Endodermal cell (in vitro differentiated cells): ENCODE measurements around the gene GIMAP6. TPM values are rescaled to one million over a fixed set of nuclear protein-coding genes. Genes with fewer than 3 reads are reported as not detected.
"Not testable (repeated sequence)": the region's sequence is repeated elsewhere in the genome, so short reads cannot be mapped to it uniquely, and the experiment has no call there.

Experiments
- DNase-seq: peaks from one replicate; pipeline ENCODE4 v3.0.0-alpha.2; 2017
- H3K27ac ChIP-seq: 2 replicates; pipeline ENCODE4 v1.5.1; 2013; ENCODE audit warnings: mild to moderate bottlenecking, low read depth, low read length, moderate library complexity
- H3K27me3 ChIP-seq: 2 replicates; pipeline ENCODE4 v1.6.1; 2013; ENCODE audit warnings: mild to moderate bottlenecking, low read length, moderate library complexity; ENCODE audit not compliant: insufficient read depth, control insufficient read depth, poor library complexity, severe bottlenecking
- H3K36me3 ChIP-seq: 2 replicates; pipeline ENCODE4 v1.7.0; 2013; ENCODE audit warnings: mild to moderate bottlenecking, low read length, moderate library complexity; ENCODE audit not compliant: control insufficient read depth, insufficient read depth
- H3K4me1 ChIP-seq: one replicate; pipeline ENCODE4 v1.7.0; 2013; ENCODE audit warnings: low read length; ENCODE audit not compliant: control insufficient read depth, insufficient read depth
- H3K4me3 ChIP-seq: 2 replicates; pipeline ENCODE4 v1.5.1; 2013; ENCODE audit warnings: mild to moderate bottlenecking, low read length, moderate library complexity
- H3K9ac ChIP-seq: 2 replicates; pipeline ENCODE4 v1.6.1; 2013; ENCODE audit warnings: mild to moderate bottlenecking, low read length, moderate library complexity; ENCODE audit not compliant: poor library complexity, severe bottlenecking; ENCODE audit errors: extremely low read depth
- H3K9me3 ChIP-seq: 2 replicates; pipeline ENCODE4 v1.6.1; 2013; ENCODE audit warnings: mild to moderate bottlenecking, low read length, moderate library complexity; ENCODE audit not compliant: control insufficient read depth
- H3K27ac Mint-ChIP-seq: 2 replicates; pipeline ENCODE4 v1.8.0; 2020; ENCODE audit warnings: mixed read lengths
- H3K27me3 Mint-ChIP-seq: 2 replicates; pipeline ENCODE4 v1.8.0; 2021; ENCODE audit warnings: mild to moderate bottlenecking, mixed read lengths; ENCODE audit not compliant: insufficient read depth
- H3K36me3 Mint-ChIP-seq: 2 replicates; pipeline ENCODE4 v1.8.0; 2020; ENCODE audit warnings: low read depth, mixed read lengths
- H3K4me1 Mint-ChIP-seq: 2 replicates; pipeline ENCODE4 v1.8.0; 2020; ENCODE audit warnings: mixed read lengths
- H3K4me3 Mint-ChIP-seq: 2 replicates; pipeline ENCODE4 v1.8.0; 2020; ENCODE audit warnings: mild to moderate bottlenecking, moderate library complexity, mixed read lengths
- H3K9me3 Mint-ChIP-seq: 2 replicates; pipeline ENCODE4 v1.8.0; 2020; ENCODE audit warnings: mild to moderate bottlenecking, mixed read lengths
- WGBS, 2 experiments: methylation state at CpG; one replicate each; pipeline versions ENCODE4 v1.1.5 to v1.1.7; 2013; ENCODE audit warnings: missing lambda C conversion rate in 2 of 2, mixed read lengths in 1 of 2; ENCODE audit not compliant: insufficient coverage in 1 of 2, insufficient read length in 1 of 2; 5-methylcytosine and 5-hydroxymethylcytosine counted together
- total RNA-seq, 2 donors: library from RNA; stranded (reverse); fragmentation: NEBNext Ultra II Directional in 1 of 2; extraction: Animal tissue kit (Norgen Biotek cat#: 25700) in 1 of 2; gene quantifications; 2 replicates in 1 of 2; 3 replicates in 1 of 2; pipeline ENCODE4 v1.2.1, GENCODE V29; 2021
- TF ChIP-seq, protein P1 (sequence below): fragments of 200-600 bp; sonication (generic); conservative IDR thresholded peaks from 2 replicates; pipeline ENCODE4 v1.5.0; 2021; ENCODE audit warnings: antibody characterized with exemption, mild to moderate bottlenecking

GIMAP6 gene
- total RNA-seq, 2 donors from 2014 or later: not detected

DNA sequence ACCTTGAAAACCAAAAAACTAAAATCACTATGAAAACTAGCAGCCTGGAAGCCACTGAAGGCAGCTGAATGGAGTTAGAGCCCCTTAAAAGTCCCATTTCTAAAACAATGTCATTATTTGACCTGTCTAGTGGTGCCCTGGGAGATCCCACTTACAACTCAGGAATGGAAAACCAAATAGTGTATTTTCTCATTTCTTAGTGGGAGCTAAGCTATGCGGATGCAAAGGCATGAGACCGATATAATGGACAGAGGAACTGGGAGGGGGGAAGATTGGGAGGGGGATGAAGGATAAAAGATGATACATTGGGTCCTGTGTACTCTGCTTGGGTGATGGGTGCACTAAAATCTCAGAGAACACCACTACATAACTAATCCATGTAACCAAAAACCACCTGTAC, 43.5 kb upstream of the GIMAP6 start:
- Histone ChIP-seq H3K9ac (no peak overlapping the region), H3K4me3 (no peak overlapping the region), H3K4me1 (no peaks in the 10 kb centered on the region), H3K36me3 (no peaks in the 10 kb centered on the region), H3K9me3 (no peaks in the 10 kb centered on the region), H3K27ac (no peak overlapping the region), H3K27me3 (no peaks in the 10 kb centered on the region)
- no peaks in the 10 kb centered on the region for H3K36me3 Mint-ChIP-seq
- H3K9me3 Mint-ChIP-seq: peaks cover 38% of the 10 kb centered on the region
- H3K4me3 Mint-ChIP-seq: no peak overlapping the region
- H3K4me1 Mint-ChIP-seq: no peaks in the 10 kb centered on the region
- no peak for DNase-seq
- TF ChIP-seq, protein P1, sequence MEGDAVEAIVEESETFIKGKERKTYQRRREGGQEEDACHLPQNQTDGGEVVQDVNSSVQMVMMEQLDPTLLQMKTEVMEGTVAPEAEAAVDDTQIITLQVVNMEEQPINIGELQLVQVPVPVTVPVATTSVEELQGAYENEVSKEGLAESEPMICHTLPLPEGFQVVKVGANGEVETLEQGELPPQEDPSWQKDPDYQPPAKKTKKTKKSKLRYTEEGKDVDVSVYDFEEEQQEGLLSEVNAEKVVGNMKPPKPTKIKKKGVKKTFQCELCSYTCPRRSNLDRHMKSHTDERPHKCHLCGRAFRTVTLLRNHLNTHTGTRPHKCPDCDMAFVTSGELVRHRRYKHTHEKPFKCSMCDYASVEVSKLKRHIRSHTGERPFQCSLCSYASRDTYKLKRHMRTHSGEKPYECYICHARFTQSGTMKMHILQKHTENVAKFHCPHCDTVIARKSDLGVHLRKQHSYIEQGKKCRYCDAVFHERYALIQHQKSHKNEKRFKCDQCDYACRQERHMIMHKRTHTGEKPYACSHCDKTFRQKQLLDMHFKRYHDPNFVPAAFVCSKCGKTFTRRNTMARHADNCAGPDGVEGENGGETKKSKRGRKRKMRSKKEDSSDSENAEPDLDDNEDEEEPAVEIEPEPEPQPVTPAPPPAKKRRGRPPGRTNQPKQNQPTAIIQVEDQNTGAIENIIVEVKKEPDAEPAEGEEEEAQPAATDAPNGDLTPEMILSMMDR: no peak
- H3K27ac Mint-ChIP-seq: no peak overlapping the region
- 75 to 90% methylated on average over 2 of the region's 2 CpGs for WGBS, 2 experiments
- peaks cover 4% of the 10 kb centered on the region for H3K27me3 Mint-ChIP-seq

DNA sequence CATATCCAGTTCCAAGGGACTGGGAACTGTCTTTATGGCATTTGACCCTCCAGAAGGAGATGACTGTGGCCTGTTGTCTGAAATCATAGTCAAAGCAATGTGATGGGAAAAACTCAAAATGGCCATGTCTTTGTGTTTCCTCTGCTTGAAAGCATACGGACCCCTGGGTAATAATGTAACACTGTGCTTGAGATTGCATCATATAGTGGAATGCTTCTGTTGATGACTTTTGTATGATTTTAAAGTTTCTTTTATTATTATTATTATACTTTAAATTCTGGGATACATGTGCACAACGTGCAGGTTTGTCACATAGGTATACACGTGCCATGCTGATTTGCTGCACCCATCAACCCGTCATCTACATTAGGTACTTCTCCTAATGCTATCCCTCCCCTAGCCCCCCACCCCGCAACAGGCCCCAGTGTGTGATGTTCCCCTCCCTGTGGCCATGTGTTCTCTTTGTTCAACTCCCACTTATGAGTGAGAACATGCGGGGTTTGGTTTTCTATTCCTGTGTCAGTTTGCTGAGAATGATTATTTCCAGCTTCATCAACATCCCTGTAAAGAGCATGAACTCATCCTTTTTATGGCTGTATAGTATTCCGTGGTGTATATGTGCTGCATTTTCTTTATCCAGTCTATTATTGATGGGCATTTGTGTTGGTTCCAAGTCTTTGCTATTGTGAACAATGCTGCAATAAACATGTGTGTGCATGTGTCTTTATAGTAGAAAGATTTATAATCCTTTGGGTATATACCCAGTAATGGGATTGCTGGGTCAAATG, 39.8 kb upstream of the GIMAP6 start:
- peaks cover 23% of the 10 kb centered on the region for H3K9me3 Mint-ChIP-seq
- H3K36me3 Mint-ChIP-seq, H3K4me1 Mint-ChIP-seq, H3K27me3 Mint-ChIP-seq, H3K4me3 ChIP-seq, H3K4me3 Mint-ChIP-seq, H3K27ac Mint-ChIP-seq, H3K4me1 ChIP-seq, DNase-seq, H3K36me3 ChIP-seq, H3K9ac ChIP-seq, H3K9me3 ChIP-seq, H3K27ac ChIP-seq, H3K27me3 ChIP-seq: not testable (repeated sequence)
- 84 to 86% methylated on average over 7 of the region's 7 CpGs for WGBS, 2 experiments

DNA sequence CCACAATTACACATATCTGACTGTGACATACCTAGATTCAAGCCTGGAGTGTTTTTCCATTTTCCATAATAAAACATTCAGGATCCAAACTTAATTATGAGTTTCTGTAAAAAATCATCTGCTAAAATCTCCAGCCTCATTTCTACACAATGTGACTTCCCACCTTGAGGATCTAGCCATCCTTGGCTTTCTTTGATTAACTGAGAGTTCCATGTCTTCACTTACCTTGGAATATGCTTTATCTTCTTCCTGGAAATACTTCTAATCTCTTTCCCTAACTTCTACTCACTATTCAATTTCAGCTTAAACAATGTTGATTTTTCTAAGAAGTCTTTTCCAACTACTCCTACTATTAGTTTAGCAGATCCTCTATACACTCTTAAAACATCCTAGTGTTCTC, 36.8 kb upstream of the GIMAP6 start:
- no peaks in the 10 kb centered on the region for H3K36me3 Mint-ChIP-seq
- H3K27ac ChIP-seq: no peak overlapping the region
- H3K27me3 Mint-ChIP-seq: peaks cover 13% of the 10 kb centered on the region
- no peaks in the 10 kb centered on the region for H3K27me3 ChIP-seq
- H3K27ac Mint-ChIP-seq: no peak overlapping the region
- DNase-seq: no peak
- H3K4me3 Mint-ChIP-seq: no peak overlapping the region
- H3K4me3 ChIP-seq: no peak overlapping the region
- no peaks in the 10 kb centered on the region for H3K4me1 ChIP-seq
- H3K9me3 ChIP-seq: no peaks in the 10 kb centered on the region
- H3K9ac ChIP-seq: no peak overlapping the region
- TF ChIP-seq, protein P1: no peak
- H3K36me3 ChIP-seq: no peaks in the 10 kb centered on the region
- H3K9me3 Mint-ChIP-seq: peaks cover 16% of the 10 kb centered on the region
- H3K4me1 Mint-ChIP-seq: no peaks in the 10 kb centered on the region
